GM12865 (cell line): ENCODE data around the gene P2RY8.
A peak's percentile ranks its signal among the peaks of the same experiment; 100 is the strongest.
"Not testable (repeated sequence)": the region's sequence is repeated elsewhere in the genome, so short reads cannot be mapped to it uniquely, and the experiment has no call there.

ENCODE experiments used
- DNase-seq: peaks from one replicate; pipeline ENCODE4 v3.0.0; 2010; ENCODE audit warnings: low read depth
- H3K4me3 ChIP-seq: 2 replicates; pipeline ENCODE4 v1.5.1; 2011; ENCODE audit warnings: mild to moderate bottlenecking, low read depth, low read length, control low read depth
- CTCF ChIP-seq: IDR thresholded peaks from 2 replicates; pipeline ENCODE4 v1.5.1; 2011; ENCODE audit warnings: low read length, control low read depth, low read depth, inconsistent platforms; ENCODE audit not compliant: insufficient read depth; ENCODE audit errors: missing control alignments

P2RY8 gene

GRCh38 chrX:1483843-1484637, 52.9 kb downstream of the P2RY8 start:
- no peak for TF ChIP-seq CTCF
- DNase-seq = peak; percentile 81
- no peak overlapping the region for H3K4me3 ChIP-seq

GRCh38 chrX:1482530-1482928, 54.5 kb downstream of the P2RY8 start:
- peak overlapping the region; percentile 36 for H3K4me3 ChIP-seq
- not testable (repeated sequence) for DNase-seq

- no peak for TF ChIP-seq CTCF
- peak overlapping the region; percentile 37 for H3K4me3 ChIP-seq
- peak; percentile 92 for DNase-seq
Measured at GRCh38 chrX:1481636-1482529, 55.1 kb downstream of the P2RY8 start.

- DNase-seq = no peak
- no peak for TF ChIP-seq CTCF
Measured at GRCh38 chrX:1480082-1480785, 56.8 kb downstream of the P2RY8 start.

GRCh38 chrX:1477801-1478458, 59.1 kb downstream of the P2RY8 start:
- no peak for TF ChIP-seq CTCF

More at GRCh38 chrX:1480082-1480785, 56.8 kb downstream of the P2RY8 start:
- no peak overlapping the region for H3K4me3 ChIP-seq

GRCh38 chrX:1477229-1477628, 59.8 kb downstream of the P2RY8 start:
- DNase-seq = no peak

More at GRCh38 chrX:1477801-1478458, 59.1 kb downstream of the P2RY8 start:
- no peak overlapping the region for H3K4me3 ChIP-seq
- no peak for DNase-seq

More at GRCh38 chrX:1477229-1477628, 59.8 kb downstream of the P2RY8 start:
- no peak overlapping the region for H3K4me3 ChIP-seq
- no peak for TF ChIP-seq CTCF
